Measurements from ENCODE around the gene ZNF766. TPM values are rescaled to one million over a fixed set of nuclear protein-coding genes. Genes with fewer than 3 reads are reported as not detected.

ZNF766 gene
- total and polyA plus RNA-seq, 9 of the 15 experiments (the other 6 are each of a cell fraction or from before 2014, with no cell fraction given): 6.7 to 23.0 (median 11.2) TPM

GRCh38 chr19:52269338-52270261, at the start of gene ZNF766 (continued):
- TF ChIP-seq ZNF3 (CRISPR knock-in tag; IDR thresholded peaks at IDR 0.05) (no peak), KAT8 (IDR thresholded peaks at IDR 0.05; ENCODE audit: low read depth) (no peak), ATF3 (IDR thresholded peaks at IDR 0.05) (peak; percentile 66), ATF3 (CRISPR knock-in tag; conservative IDR thresholded peaks at IDR 0.05) (no peak), CHCHD3 (CRISPR knock-in tag; IDR thresholded peaks at IDR 0.05) (no peak), ARNT (IDR thresholded peaks at IDR 0.05) (no peak), HCFC1 (IDR thresholded peaks at IDR 0.05; ENCODE audit: low read depth, low read length) (peak; percentile 42), ZNF780A (CRISPR knock-in tag; IDR thresholded peaks at IDR 0.05) (no peak), RCOR1 (IDR thresholded peaks at IDR 0.05; ENCODE audit: borderline replicate concordance in 1 of 2, low read depth in 2 of 2, low read length in 2 of 2) (no peak), FOXM1 (IDR thresholded peaks at IDR 0.05; ENCODE audit: low read depth) (no peak), FOXM1 (CRISPR knock-in tag; IDR thresholded peaks at IDR 0.05; ENCODE audit: low read depth) (no peak), NFE2 (IDR thresholded peaks at IDR 0.05; ENCODE audit: low read depth) (no peak), NFE2L1 (tag; IDR thresholded peaks at IDR 0.05; ENCODE audit: borderline replicate concordance, low read depth) (no peak), NCOR1 (IDR thresholded peaks at IDR 0.05) (no peak), PTRF (tag; IDR thresholded peaks at IDR 0.05) (no peak), XRCC4 (IDR thresholded peaks at IDR 0.05; ENCODE audit: extremely low read depth, insufficient read depth, insufficient read length) (no peak), ZNF76 (CRISPR knock-in tag; IDR thresholded peaks at IDR 0.05; ENCODE audit: borderline replicate concordance) (no peak), JUNB (CRISPR knock-in tag; conservative IDR thresholded peaks at IDR 0.05) (no peak), CAMTA2 (CRISPR knock-in tag; conservative IDR thresholded peaks at IDR 0.05) (no peak), HNRNPL (IDR thresholded peaks at IDR 0.05; ENCODE audit: low read depth, low read length) (no peak), ATF4 (CRISPR knock-in tag; IDR thresholded peaks at IDR 0.05) (0 out of 2 replicates have a peak, but pooled peaks have one; percentile 23), RREB1 (CRISPR knock-in tag; IDR thresholded peaks at IDR 0.05) (no peak), NFATC3 (IDR thresholded peaks at IDR 0.05) (no peak)
